ENCODE data around the gene TRIL. TPM values are rescaled to one million over a fixed set of nuclear protein-coding genes. Genes with fewer than 3 reads are reported as not detected.
A peak's percentile ranks its signal among the peaks of the same experiment; 100 is the strongest.

The TRIL gene
- total RNA-seq, 1 experiment from 2014 or later: 3.0 TPM

DNA sequence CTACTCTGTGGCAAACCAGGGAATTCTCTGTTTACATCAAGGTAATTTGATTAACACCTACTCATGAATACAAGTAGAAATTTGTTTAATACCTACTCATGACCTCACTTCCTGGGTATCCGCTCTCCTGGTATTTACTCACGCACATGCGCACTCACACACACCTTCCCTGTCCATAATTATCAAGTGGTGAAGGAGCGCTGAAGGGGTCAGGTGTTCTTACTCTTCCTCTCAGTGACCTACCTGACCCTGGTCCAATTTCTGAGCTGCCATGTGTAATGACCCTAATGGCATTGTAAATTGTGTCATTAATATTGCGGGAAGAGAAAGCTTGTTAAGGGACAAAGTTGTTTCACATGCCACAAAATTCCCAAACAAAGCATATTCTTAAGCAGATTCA is 41.3 kb upstream of the TRIL start:
- peaks cover 16% of the 10 kb centered on the region for H3K36me3 Mint-ChIP-seq
- no peak for ATAC-seq
- no peak for DNase-seq (ENCODE audit: low spot score)
- H3K4me1 Mint-ChIP-seq: peaks cover 26% of the 10 kb centered on the region
- H3K27ac Mint-ChIP-seq: no peak overlapping the region; the same call in 1 of the 2 replicates
- POLR2A ChIA-PET: no interaction called here
- H3K9me3 Mint-ChIP-seq: peaks cover 18% of the 10 kb centered on the region
- no peak overlapping the region for H3K4me3 Mint-ChIP-seq
- CTCF ChIA-PET: interaction anchor here (1.1 to 1.2 kb wide), 2 partner anchors 78 to 107 kb away, joined by 3 read pairs; no protein-coding TSS in a partner anchor
- no peaks in the 10 kb centered on the region for H3K27me3 Mint-ChIP-seq (ENCODE audit: low read depth)
- TF ChIP-seq MXD4 (CRISPR knock-in tag; IDR thresholded peaks at IDR 0.05; ENCODE audit: borderline replicate concordance) (no peak), GABPB1 (CRISPR knock-in tag; IDR thresholded peaks at IDR 0.05) (no peak), ZNF138 (CRISPR knock-in tag; conservative IDR thresholded peaks at IDR 0.05) (no peak), ESRRA (CRISPR knock-in tag; IDR thresholded peaks at IDR 0.05; ENCODE audit: borderline replicate concordance) (no peak), OVOL2 (CRISPR knock-in tag; IDR thresholded peaks at IDR 0.05; ENCODE audit: borderline replicate concordance) (no peak), ETV6 (CRISPR knock-in tag; IDR thresholded peaks at IDR 0.05) (no peak), TCF7 (CRISPR knock-in tag; IDR thresholded peaks at IDR 0.05; ENCODE audit: low read depth) (no peak), ZNF232 (CRISPR knock-in tag; IDR thresholded peaks at IDR 0.05) (no peak), SOX15 (CRISPR knock-in tag; IDR thresholded peaks at IDR 0.05) (no peak), ELF4 (CRISPR knock-in tag; IDR thresholded peaks at IDR 0.05; ENCODE audit: low read depth) (no peak), JUN (CRISPR knock-in tag; IDR thresholded peaks at IDR 0.05) (no peak), NFYB (CRISPR knock-in tag; conservative IDR thresholded peaks at IDR 0.05; ENCODE audit: low read depth) (no peak)
- TF ChIP-seq, protein P1, sequence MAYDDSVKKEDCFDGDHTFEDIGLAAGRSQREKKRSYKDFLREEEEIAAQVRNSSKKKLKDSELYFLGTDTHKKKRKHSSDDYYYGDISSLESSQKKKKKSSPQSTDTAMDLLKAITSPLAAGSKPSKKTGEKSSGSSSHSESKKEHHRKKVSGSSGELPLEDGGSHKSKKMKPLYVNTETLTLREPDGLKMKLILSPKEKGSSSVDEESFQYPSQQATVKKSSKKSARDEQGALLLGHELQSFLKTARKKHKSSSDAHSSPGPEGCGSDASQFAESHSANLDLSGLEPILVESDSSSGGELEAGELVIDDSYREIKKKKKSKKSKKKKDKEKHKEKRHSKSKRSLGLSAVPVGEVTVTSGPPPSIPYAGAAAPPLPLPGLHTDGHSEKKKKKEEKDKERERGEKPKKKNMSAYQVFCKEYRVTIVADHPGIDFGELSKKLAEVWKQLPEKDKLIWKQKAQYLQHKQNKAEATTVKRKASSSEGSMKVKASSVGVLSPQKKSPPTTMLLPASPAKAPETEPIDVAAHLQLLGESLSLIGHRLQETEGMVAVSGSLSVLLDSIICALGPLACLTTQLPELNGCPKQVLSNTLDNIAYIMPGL (CRISPR knock-in tag; IDR thresholded peaks at IDR 0.05): no peak
- TF ChIP-seq, protein P2, sequence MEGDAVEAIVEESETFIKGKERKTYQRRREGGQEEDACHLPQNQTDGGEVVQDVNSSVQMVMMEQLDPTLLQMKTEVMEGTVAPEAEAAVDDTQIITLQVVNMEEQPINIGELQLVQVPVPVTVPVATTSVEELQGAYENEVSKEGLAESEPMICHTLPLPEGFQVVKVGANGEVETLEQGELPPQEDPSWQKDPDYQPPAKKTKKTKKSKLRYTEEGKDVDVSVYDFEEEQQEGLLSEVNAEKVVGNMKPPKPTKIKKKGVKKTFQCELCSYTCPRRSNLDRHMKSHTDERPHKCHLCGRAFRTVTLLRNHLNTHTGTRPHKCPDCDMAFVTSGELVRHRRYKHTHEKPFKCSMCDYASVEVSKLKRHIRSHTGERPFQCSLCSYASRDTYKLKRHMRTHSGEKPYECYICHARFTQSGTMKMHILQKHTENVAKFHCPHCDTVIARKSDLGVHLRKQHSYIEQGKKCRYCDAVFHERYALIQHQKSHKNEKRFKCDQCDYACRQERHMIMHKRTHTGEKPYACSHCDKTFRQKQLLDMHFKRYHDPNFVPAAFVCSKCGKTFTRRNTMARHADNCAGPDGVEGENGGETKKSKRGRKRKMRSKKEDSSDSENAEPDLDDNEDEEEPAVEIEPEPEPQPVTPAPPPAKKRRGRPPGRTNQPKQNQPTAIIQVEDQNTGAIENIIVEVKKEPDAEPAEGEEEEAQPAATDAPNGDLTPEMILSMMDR (IDR thresholded peaks at IDR 0.05): no peak
- TF ChIP-seq, protein P3, sequence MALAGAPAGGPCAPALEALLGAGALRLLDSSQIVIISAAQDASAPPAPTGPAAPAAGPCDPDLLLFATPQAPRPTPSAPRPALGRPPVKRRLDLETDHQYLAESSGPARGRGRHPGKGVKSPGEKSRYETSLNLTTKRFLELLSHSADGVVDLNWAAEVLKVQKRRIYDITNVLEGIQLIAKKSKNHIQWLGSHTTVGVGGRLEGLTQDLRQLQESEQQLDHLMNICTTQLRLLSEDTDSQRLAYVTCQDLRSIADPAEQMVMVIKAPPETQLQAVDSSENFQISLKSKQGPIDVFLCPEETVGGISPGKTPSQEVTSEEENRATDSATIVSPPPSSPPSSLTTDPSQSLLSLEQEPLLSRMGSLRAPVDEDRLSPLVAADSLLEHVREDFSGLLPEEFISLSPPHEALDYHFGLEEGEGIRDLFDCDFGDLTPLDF (CRISPR knock-in tag; IDR thresholded peaks at IDR 0.05): no peak
- TF ChIP-seq, protein P4, sequence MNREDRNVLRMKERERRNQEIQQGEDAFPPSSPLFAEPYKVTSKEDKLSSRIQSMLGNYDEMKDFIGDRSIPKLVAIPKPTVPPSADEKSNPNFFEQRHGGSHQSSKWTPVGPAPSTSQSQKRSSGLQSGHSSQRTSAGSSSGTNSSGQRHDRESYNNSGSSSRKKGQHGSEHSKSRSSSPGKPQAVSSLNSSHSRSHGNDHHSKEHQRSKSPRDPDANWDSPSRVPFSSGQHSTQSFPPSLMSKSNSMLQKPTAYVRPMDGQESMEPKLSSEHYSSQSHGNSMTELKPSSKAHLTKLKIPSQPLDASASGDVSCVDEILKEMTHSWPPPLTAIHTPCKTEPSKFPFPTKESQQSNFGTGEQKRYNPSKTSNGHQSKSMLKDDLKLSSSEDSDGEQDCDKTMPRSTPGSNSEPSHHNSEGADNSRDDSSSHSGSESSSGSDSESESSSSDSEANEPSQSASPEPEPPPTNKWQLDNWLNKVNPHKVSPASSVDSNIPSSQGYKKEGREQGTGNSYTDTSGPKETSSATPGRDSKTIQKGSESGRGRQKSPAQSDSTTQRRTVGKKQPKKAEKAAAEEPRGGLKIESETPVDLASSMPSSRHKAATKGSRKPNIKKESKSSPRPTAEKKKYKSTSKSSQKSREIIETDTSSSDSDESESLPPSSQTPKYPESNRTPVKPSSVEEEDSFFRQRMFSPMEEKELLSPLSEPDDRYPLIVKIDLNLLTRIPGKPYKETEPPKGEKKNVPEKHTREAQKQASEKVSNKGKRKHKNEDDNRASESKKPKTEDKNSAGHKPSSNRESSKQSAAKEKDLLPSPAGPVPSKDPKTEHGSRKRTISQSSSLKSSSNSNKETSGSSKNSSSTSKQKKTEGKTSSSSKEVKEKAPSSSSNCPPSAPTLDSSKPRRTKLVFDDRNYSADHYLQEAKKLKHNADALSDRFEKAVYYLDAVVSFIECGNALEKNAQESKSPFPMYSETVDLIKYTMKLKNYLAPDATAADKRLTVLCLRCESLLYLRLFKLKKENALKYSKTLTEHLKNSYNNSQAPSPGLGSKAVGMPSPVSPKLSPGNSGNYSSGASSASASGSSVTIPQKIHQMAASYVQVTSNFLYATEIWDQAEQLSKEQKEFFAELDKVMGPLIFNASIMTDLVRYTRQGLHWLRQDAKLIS (CRISPR knock-in tag; IDR thresholded peaks at IDR 0.05; ENCODE audit: borderline replicate concordance): no peak
- TF ChIP-seq, protein P5, sequence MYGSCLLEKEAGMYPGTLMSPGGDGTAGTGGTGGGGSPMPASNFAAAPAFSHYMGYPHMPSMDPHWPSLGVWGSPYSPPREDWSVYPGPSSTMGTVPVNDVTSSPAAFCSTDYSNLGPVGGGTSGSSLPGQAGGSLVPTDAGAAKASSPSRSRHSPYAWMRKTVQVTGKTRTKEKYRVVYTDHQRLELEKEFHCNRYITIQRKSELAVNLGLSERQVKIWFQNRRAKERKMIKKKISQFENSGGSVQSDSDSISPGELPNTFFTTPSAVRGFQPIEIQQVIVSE (CRISPR knock-in tag; IDR thresholded peaks at IDR 0.05; ENCODE audit: borderline replicate concordance): no peak

DNA sequence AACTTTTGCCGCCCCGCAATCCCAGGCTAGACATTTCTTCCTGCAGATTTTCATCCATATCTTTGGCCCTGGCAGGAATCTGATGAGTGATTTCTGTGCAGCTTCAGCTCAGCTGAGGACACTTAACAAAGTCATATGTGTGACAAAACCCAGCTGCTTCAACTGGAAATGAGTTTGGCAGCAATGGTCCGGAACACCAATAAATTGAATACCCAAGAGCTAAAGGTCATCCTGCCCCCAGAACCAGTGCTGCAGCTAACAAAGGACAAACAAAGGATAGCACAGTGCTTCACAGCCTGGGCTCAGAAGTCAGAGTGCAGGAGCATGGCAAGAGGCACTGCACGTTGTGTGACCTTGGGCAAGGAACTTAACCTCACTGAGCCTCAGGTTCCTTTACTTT is 40.0 kb upstream of the TRIL start:
- no peak for DNase-seq (ENCODE audit: low spot score)
- ATAC-seq: no peak
- no peaks in the 10 kb centered on the region for H3K27me3 Mint-ChIP-seq (ENCODE audit: low read depth)
- ChIA-PET CTCF (interaction anchor here (1.1 to 1.4 kb wide), 3 partner anchors 40 to 76 kb away, joined by 3 to 5 read pairs (median 4); partner anchors contain the start of gene TRIL), POLR2A (no interaction called here)
- no peak for TF ChIP-seq ZNF671 (CRISPR knock-in tag; IDR thresholded peaks at IDR 0.05)
- TF ChIP-seq, protein P6, sequence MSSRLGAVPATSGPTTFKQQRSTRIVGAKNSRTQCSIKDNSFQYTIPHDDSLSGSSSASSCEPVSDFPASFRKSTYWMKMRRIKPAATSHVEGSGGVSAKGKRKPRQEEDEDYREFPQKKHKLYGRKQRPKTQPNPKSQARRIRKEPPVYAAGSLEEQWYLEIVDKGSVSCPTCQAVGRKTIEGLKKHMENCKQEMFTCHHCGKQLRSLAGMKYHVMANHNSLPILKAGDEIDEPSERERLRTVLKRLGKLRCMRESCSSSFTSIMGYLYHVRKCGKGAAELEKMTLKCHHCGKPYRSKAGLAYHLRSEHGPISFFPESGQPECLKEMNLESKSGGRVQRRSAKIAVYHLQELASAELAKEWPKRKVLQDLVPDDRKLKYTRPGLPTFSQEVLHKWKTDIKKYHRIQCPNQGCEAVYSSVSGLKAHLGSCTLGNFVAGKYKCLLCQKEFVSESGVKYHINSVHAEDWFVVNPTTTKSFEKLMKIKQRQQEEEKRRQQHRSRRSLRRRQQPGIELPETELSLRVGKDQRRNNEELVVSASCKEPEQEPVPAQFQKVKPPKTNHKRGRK (CRISPR knock-in tag; IDR thresholded peaks at IDR 0.05; ENCODE audit: borderline replicate concordance): no peak
- TF ChIP-seq TEAD1 (CRISPR knock-in tag; IDR thresholded peaks at IDR 0.05): no peak
- no peak for TF ChIP-seq TEAD4 (CRISPR knock-in tag; IDR thresholded peaks at IDR 0.05)
- peaks cover 5% of the 10 kb centered on the region for H3K36me3 Mint-ChIP-seq
- peak overlapping the region; percentile 39; the same call in 1 of the 2 replicates for H3K27ac Mint-ChIP-seq
- H3K9me3 Mint-ChIP-seq: peaks cover 5% of the 10 kb centered on the region
- no peak overlapping the region for H3K4me3 Mint-ChIP-seq
- H3K4me1 Mint-ChIP-seq: peaks cover 26% of the 10 kb centered on the region
